ENCODE measurements around the gene HHEX.

GRCh38 chr10:92688927-92689662 is 660 bp upstream of the HHEX start:
- TF ChIP-seq POLR2A (IDR thresholded peaks at IDR 0.05), result no peak
- TF ChIP-seq CTCF (IDR thresholded peaks at IDR 0.05), result no peak
